ENCODE data around the gene RNF128. TPM values are rescaled to one million over a fixed set of nuclear protein-coding genes. Genes with fewer than 3 reads are reported as not detected.

Gene RNF128
- total and polyA plus RNA-seq, 2 donors from 2014 or later (not counting 2 experiments from before 2014, with no cell fraction given), result 1.2 to 1.3 TPM

Other genes with a start within 250 kb of the RNF128 start
- gene RADX, start 114.7 kb upstream of the RNF128 start, total RNA-seq, result 2.9 and 3.7 TPM in 2 replicates
- 1.1 and 1.4 TPM in 2 replicates for gene RADX, start 114.7 kb upstream of the RNF128 start, polyA plus RNA-seq
- gene TBC1D8B, start 76.0 kb downstream of the RNF128 start, total RNA-seq, result 5.6 and 8.1 TPM in 2 replicates
- gene TBC1D8B, start 76.0 kb downstream of the RNF128 start, polyA plus RNA-seq, result 1.4 and 1.8 TPM in 2 replicates
- gene RIPPLY1, start 176.6 kb downstream of the RNF128 start, total RNA-seq, result not detected in 2 replicates
- gene RIPPLY1, start 176.6 kb downstream of the RNF128 start, polyA plus RNA-seq, result not detected in 2 replicates
- gene CLDN2, start 193.7 kb downstream of the RNF128 start, total RNA-seq, result not detected in 2 replicates
- gene CLDN2, start 193.7 kb downstream of the RNF128 start, polyA plus RNA-seq, result not detected in 2 replicates

Data from foreskin keratinocyte (primary cell).